PC-9 (cell line): ENCODE data around the gene C5orf46. TPM values are rescaled to one million over a fixed set of nuclear protein-coding genes. Genes with fewer than 3 reads are reported as not detected.

Experiments
- BruUV-seq: library from RNA; stranded (reverse); fragments of 400-500 nt; replicated peaks from 2 replicates; lab custom pipeline; 2021; lab: Mats Ljungman, UMichigan
- CTCF ChIA-PET: fragments of 300-600 bp; sonication (Branson Sonifier 250); formaldehyde crosslinking; loops from one replicate; lab custom pipeline; 2022; ENCODE audit warnings: antibody characterized with exemption; lab: Charles Lee
- POLR2A ChIA-PET: fragments of 300-600 bp; sonication (Branson Sonifier 250); formaldehyde crosslinking; loops from one replicate; lab custom pipeline; 2022; ENCODE audit warnings: antibody characterized with exemption; ENCODE audit not compliant: unreplicated experiment; lab: Charles Lee
- DNase-seq, 2 experiments: peaks; one replicate each; pipeline versions ENCODE4 v3.0.0 to v3.0.0-alpha.2; 2015 to 2022; ENCODE audit warnings: mixed read lengths in 1 of 2
- H2AFZ ChIP-seq: fragments of 200-600 bp; sonication (generic); 2 replicates; pipeline ENCODE4 v1.8.1; 2017; ENCODE audit warnings: antibody characterized with exemption
- H3F3A ChIP-seq: fragments of 200-600 bp; sonication (generic); 2 replicates; pipeline ENCODE4 v1.8.1; 2017; ENCODE audit warnings: antibody characterized with exemption, mild to moderate bottlenecking, low read depth; ENCODE audit not compliant: insufficient read depth
- H3K27ac ChIP-seq: fragments of 200-600 bp; sonication (generic); 2 replicates; pipeline ENCODE4 v1.6.1; 2016; ENCODE audit warnings: mixed run types
- H3K27me3 ChIP-seq: fragments of 200-600 bp; sonication (generic); 2 replicates; pipeline ENCODE4 v1.6.1; 2016; ENCODE audit warnings: low read depth, mixed run types; ENCODE audit not compliant: insufficient read depth
- H3K36me3 ChIP-seq: fragments of 200-600 bp; sonication (generic); 2 replicates; pipeline ENCODE4 v1.6.1; 2016; ENCODE audit warnings: low read depth, mixed run types
- H3K4me1 ChIP-seq: fragments of 200-600 bp; sonication (generic); replicated peaks from 2 replicates; pipeline ENCODE4 v1.6.1; 2016; ENCODE audit warnings: mixed run types; ENCODE audit not compliant: insufficient read depth
- H3K4me2 ChIP-seq: fragments of 200-600 bp; sonication (generic); 2 replicates; pipeline ENCODE4 v1.6.1; 2017; ENCODE audit warnings: mixed run types
- H3K4me3 ChIP-seq: fragments of 200-600 bp; sonication (generic); 2 replicates; pipeline ENCODE4 v1.6.1; 2016; ENCODE audit warnings: mixed run types
- H3K79me2 ChIP-seq: fragments of 200-600 bp; sonication (generic); 2 replicates; pipeline ENCODE4 v1.6.1; 2017; ENCODE audit warnings: low read depth, mixed run types
- H3K9me2 ChIP-seq: fragments of 200-600 bp; sonication (generic); 2 replicates; pipeline ENCODE4 v1.8.1; 2017; ENCODE audit warnings: mild to moderate bottlenecking; ENCODE audit not compliant: insufficient read depth
- H3K9me3 ChIP-seq: fragments of 200-600 bp; sonication (generic); 2 replicates; pipeline ENCODE4 v1.8.1; 2016; ENCODE audit warnings: low read depth; ENCODE audit not compliant: insufficient read depth
- H4K20me1 ChIP-seq: fragments of 200-600 bp; sonication (generic); 2 replicates; pipeline ENCODE4 v1.8.1; 2017; ENCODE audit not compliant: insufficient read depth
- CTCF ChIP-seq: fragments of 200-600 bp; sonication (generic); conservative IDR thresholded peaks from 2 replicates; pipeline ENCODE4 v1.6.1; 2017; ENCODE audit warnings: mixed run types, antibody characterized with exemption, mild to moderate bottlenecking, moderate library complexity
- EZH2 ChIP-seq: fragments of 200-600 bp; sonication (generic); IDR thresholded peaks from 2 replicates; pipeline ENCODE4 v1.8.0; 2017; ENCODE audit warnings: antibody characterized with exemption, low read depth
- intact Hi-C: fragments of 100-400 bp; cut with micrococcal nuclease; formaldehyde crosslinking; loops from one replicate; pipeline ENCODE4 v1.10.0; 2022; ENCODE audit not compliant: unreplicated experiment
- total RNA-seq: library from RNA; stranded (reverse); gene quantifications from 2 replicates; pipeline ENCODE4 v1.2.3, GENCODE V29; 2021

The C5orf46 gene
- total RNA-seq, 1 experiment from 2014 or later = not detected

- no peak for TF ChIP-seq CTCF
- no peak for TF ChIP-seq EZH2
These were observed 21.6 kb upstream of the C5orf46 start for GRCh38 chr5:147927901-147928300.

DNA sequence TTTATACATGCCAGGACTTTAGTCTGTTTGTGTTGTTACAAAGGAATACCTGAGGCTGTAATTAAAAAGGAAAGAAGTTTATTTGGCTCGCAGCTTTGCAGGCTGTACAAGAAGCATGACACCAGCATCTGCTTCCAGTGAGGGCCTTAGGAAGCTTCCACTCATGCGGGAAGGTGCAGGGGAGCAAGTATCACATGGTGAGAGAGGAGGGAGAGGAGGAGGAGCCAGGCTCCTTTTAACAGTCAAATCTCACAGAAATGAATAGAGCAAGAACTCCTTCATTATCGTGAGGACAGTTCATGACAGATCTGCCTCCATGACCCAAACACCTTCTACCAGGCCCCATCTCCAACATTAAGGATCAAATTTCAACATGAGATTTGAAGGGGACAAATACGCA lies 18.7 kb upstream of the C5orf46 start:
- no peak overlapping the region for H3K4me2 ChIP-seq
- DNase-seq = no peak
- H3K4me1 ChIP-seq = no peaks in the 10 kb centered on the region
- TF ChIP-seq CTCF (no peak), EZH2 (no peak)
- H3K36me3 ChIP-seq = no peaks in the 10 kb centered on the region
- intact Hi-C loops = no loop called here
- no peaks in the 10 kb centered on the region for H3K79me2 ChIP-seq
- CTCF ChIA-PET = no interaction called here
- H2AFZ ChIP-seq = no peak overlapping the region
- POLR2A ChIA-PET = no interaction called here
- no peaks in the 10 kb centered on the region for H3K27me3 ChIP-seq
- H4K20me1 ChIP-seq = no peaks in the 10 kb centered on the region
- H3K4me3 ChIP-seq = no peak overlapping the region
- H3F3A ChIP-seq = no peaks in the 10 kb centered on the region
- no peak overlapping the region for H3K27ac ChIP-seq
- no TSS peak for BruUV-seq
- no peaks in the 10 kb centered on the region for H3K9me3 ChIP-seq
- no peaks in the 10 kb centered on the region for H3K9me2 ChIP-seq

More at GRCh38 chr5:147927901-147928300, 21.6 kb upstream of the C5orf46 start:
- CTCF ChIA-PET = no interaction called here
- intact Hi-C loops = no loop called here
- H3K36me3 ChIP-seq = no peaks in the 10 kb centered on the region
- no peaks in the 10 kb centered on the region for H4K20me1 ChIP-seq
- no peaks in the 10 kb centered on the region for H3K27me3 ChIP-seq
- DNase-seq = no peak
- no peaks in the 10 kb centered on the region for H3K9me2 ChIP-seq
- POLR2A ChIA-PET = interaction anchor here (0.6 kb wide), 1 partner anchor 237 kb away, joined by 4 read pairs; no protein-coding TSS in a partner anchor
- BruUV-seq = no TSS peak
- no peak overlapping the region for H3K4me3 ChIP-seq
- H3K27ac ChIP-seq = no peak overlapping the region
- peaks cover 5% of the 10 kb centered on the region; the same call in 1 of the 2 replicates for H3K9me3 ChIP-seq
- H3F3A ChIP-seq = no peaks in the 10 kb centered on the region
- no peak overlapping the region for H2AFZ ChIP-seq
- no peaks in the 10 kb centered on the region for H3K79me2 ChIP-seq
- no peak overlapping the region for H3K4me2 ChIP-seq
- no peaks in the 10 kb centered on the region for H3K4me1 ChIP-seq

DNA sequence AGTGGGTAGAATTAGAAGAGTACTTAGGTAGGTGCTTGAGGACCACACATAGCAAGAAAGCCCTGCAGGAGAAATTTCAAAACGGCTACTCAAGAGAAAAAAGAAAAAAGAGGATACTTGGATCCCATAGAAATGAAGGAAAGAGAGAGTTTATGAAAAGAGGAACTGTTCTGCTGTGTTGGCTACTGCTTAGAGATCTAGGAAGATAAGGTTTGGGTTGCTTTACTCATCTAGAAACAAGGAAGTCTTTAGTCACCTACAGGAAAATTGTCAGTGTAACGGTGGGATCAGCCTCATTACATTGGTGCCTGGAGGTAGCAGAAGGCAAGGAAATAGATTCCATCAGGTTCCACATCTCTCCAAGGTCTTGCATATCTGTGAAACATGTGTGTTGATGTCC lies 14.8 kb upstream of the C5orf46 start:
- no peaks in the 10 kb centered on the region for H3K36me3 ChIP-seq
- no peaks in the 10 kb centered on the region for H3K79me2 ChIP-seq
- DNase-seq = no peak
- ChIA-PET POLR2A (no interaction called here), CTCF (no interaction called here)
- H3K9me2 ChIP-seq = no peaks in the 10 kb centered on the region
- TF ChIP-seq EZH2 = no peak
- TF ChIP-seq CTCF = no peak
- no peaks in the 10 kb centered on the region for H3K9me3 ChIP-seq
- H3K4me2 ChIP-seq = no peak overlapping the region
- no peaks in the 10 kb centered on the region for H4K20me1 ChIP-seq
- H3K27me3 ChIP-seq = no peaks in the 10 kb centered on the region
- H3K4me1 ChIP-seq = peaks cover 13% of the 10 kb centered on the region
- intact Hi-C loops = no loop called here
- H3K4me3 ChIP-seq = no peak overlapping the region
- no peak overlapping the region for H2AFZ ChIP-seq
- BruUV-seq = no TSS peak
- H3F3A ChIP-seq = no peaks in the 10 kb centered on the region
- no peak overlapping the region for H3K27ac ChIP-seq
